Inflammatory macrophage treated with lipopolysaccharide for 1 hour (primary cell): Measurements from ENCODE around the gene PILRB.
"Not testable (repeated sequence)": the region's sequence is repeated elsewhere in the genome, so short reads cannot be mapped to it uniquely, and the experiment has no call there.

Experiments
- DNase-seq, 2 donors: peaks; one replicate each; pipeline ENCODE4 v3.0.0-alpha.2; 2020 to 2022

Gene PILRB

GRCh38 chr7:100358027-100358856 is at the start of gene PILRB:
PILRB (plus strand) TSS chr7:100358117; CDS start chr7:100358303, 186 bp downstream.
- DNase-seq = no peak

- DNase-seq = peak in 1 of 2 donors; percentile 15
Measured at GRCh38 chr7:100318329-100318728, 39.6 kb upstream of the PILRB start.

GRCh38 chr7:100321648-100322047 is 36.3 kb upstream of the PILRB start:
- not testable (repeated sequence) for DNase-seq

DNA sequence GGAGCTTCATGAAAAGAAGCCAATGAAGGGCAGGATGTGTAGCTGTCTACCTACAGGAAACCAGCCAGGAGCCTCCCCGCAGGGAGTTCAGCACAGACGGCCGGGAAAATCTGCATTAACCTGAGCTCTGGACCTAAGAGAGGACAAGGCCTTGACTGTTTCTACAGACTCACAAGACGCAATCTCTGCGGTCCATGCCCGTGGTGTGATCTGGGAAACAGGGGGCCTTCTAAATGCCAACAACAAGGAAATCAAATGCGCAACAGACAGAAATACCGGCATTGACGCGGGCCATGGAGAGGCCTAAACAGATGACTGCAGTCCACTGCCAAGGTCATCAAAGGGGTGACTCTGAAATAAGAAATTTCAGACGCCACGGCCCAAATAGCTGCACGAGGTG is 33.7 kb upstream of the PILRB start:
- DNase-seq = not testable (repeated sequence)

DNA sequence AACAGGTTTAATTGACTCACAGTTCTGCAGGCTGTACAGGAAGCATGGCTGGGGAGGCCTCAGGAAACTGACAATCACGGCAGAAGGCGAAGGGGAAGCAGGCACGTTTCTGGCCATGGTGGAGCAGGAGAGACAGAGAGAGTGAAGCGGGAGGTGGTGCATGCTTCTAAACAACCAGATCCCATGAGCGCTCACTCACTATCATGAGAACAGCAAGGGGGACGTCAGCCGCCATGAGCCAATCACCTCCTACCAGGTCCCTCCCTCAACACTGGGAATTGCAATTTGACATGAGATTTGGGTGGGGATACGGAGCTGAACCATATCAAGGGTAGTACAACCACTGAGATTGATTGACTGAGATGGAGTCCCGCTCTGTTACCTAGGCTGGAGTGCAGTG is 32.2 kb upstream of the PILRB start:
- not testable (repeated sequence) for DNase-seq

DNA sequence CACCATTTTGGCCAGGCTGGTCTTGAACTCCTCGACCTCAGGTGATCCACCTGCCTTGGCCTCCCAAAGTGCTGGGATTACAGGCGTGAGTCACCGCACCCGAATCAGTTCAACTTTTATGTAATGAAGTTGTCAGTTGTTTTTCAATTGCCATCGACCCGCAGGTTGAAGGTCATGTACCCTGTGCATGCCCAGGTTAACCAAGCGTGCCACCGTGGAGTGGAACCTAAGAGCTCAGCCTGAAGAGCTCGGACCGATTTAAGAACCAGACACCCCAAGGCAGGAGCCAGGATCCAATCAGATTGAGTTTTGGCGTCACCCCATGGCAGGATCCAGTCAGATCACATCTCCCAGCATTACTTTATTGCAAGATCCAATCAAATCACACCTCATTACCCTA is 31.0 kb upstream of the PILRB start:
- not testable (repeated sequence) for DNase-seq

- DNase-seq = peak; percentile 89 to 92
Measured at GRCh38 chr7:100335566-100336466, 22.1 kb upstream of the PILRB start.

DNA sequence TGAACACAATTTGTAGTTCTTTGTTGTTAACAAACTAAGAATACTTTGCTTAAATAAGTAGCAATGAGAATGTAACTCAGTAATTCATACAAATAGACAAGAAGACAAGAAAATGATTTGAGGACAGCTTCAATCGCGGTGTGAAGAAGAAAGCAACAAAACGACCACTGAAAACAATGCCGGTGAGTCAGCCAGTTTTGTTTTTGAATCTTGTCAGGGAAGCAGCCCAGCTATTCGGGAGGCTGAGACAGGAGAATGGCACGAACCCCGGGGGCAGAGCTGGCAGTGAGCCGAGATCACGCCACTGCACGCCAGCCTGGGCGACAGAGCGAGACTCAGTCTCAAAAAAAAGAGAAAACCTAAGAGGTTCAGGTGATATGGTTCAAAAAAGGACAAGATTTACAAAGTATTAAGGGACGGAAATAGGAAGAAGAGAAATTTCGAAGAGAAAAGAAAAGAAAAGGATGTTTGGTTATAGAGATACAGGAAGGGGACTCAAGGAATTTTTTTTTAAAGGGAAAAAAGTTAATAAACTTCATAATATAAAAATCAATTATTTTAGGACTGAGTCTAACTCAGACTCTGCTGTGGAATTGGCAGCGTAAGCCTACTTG is 19.7 kb upstream of the PILRB start:
- not testable (repeated sequence) for DNase-seq

DNA sequence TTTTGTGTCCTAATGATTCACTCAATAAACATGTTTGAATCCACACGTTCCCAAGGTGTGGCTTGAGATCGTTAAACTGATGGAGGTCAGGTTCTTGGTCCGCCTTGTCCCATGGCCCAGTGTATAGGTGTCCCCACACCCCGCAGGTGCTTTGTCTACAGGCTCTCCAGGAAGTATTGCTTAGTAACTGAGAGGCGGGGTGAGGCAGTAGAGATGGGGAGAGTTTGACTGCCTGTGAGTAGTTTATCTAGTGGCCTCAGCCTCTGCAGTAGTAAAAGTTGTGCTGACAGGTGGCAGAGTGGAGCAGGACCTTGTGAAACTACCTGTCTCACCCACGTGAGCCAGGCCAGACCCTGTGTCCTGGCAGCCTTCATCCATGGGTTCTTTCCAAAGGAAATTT is 16.6 kb upstream of the PILRB start:
- not testable (repeated sequence) for DNase-seq

DNA sequence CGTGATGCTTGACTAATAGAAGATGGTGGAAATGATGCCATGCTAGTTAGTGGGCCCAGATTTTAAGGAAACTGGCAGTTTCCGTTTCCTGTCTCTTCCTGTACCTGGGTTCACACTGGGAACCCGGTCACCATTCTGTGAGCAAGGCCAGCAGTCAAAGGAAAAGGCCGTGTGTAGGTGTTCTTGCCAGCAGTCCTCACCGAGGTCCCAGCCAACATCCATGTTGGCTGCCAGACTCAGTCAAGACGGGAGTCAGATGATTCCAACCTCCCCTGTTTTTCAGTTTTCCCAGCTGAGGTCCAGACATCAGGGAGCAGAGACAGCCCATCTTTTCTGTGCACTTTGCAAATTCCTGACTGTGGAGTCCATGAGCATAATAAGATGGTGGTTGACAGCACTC is 15.2 kb upstream of the PILRB start:
- DNase-seq = no peak

DNA sequence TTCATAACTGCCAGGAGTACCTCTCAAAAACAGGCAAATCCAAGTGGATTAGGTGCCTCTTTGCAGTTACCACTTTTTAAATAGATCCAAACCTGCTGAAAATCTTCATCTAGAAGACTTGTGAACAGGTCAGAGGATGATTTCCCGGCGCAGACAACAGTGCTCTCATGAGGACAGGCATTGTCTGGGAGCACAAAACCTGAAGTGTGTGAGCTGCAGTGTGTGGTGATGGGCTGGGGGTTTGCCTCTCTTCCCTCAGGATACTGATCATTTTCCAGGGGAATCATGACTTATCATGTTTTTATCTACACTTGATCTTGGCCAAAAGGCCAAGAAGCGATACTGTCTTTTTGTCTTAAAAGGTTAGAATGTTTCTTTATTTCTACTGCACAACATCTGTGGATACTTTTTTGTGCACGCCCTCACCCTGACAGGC is 13.8 kb upstream of the PILRB start:
- not testable (repeated sequence) for DNase-seq

GRCh38 chr7:100344560-100345287 is 13.2 kb upstream of the PILRB start:
- DNase-seq = peak in 1 of 2 donors; percentile 30

GRCh38 chr7:100345288-100345672 is 12.6 kb upstream of the PILRB start:
- peak; percentile 25 to 51 for DNase-seq

GRCh38 chr7:100346921-100347320 is 11.0 kb upstream of the PILRB start:
- DNase-seq = no peak

GRCh38 chr7:100348805-100349204 is 9.1 kb upstream of the PILRB start:
- DNase-seq = no peak

- DNase-seq = no peak
Measured at GRCh38 chr7:100349757-100350156, 8.2 kb upstream of the PILRB start.

GRCh38 chr7:100351657-100352058 is 6.3 kb upstream of the PILRB start:
- DNase-seq = no peak

DNA sequence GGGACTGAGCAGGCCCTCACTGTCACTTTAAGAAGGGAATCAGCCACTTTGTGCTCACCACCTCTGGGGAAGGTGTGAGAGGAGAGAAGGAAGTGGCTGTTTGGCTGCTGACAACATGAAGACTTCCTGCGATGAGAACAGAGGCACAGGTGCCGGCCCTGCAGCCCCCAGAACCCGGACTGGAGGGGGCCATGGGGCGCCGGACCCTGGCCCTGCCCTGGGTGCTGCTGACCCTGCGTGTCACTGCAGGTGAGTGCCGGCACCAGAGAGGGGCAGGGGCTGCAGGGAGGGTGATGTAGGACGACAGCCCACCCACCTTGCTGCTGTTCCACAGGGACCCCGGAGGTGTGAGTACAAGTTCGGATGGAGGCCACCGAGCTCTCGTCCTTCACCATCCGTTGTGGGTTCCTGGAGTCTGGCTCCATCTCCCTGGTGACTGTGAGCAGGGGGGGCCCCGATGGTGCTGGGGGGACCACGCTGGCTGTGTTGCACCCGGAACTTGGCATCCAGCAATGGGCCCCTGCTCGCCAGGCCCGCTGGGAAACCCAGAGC is 5.6 kb upstream of the PILRB start:
- not testable (repeated sequence) for DNase-seq

DNA sequence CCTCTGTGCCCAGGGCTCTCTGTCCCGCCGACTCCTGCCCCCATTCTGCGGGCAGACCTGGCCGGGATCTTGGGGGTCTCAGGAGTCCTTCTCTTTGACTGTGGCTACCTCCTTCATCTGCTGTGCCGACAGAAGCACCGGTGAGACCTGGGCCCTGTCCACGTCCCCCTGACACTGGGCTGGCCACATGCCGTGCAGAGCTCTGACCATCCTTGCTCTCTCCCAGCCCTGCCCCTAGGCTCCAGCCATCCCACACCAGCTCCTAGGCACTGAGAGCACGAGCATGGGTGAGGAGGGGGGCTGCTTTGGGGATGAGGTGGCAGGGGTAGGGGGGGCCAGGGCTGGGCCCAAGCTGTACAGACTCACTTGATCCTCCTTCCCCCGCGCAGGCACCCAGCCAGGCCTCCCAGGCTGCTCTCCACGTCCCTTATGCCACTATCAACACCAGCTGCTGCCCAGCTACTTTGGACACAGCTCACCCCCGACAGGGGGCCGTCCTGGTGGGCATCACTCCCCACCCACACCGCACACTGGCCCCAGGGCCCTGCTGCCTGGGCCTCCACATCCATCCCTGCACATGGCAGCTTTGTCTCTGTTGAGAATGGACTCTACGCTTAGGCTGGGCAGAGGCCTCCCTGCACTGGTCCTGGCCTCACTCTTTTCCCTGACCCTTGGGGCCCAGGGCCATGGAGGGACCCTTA is 4.8 kb upstream of the PILRB start:
- no peak for DNase-seq

GRCh38 chr7:100353685-100354330 is 4.1 kb upstream of the PILRB start:
- DNase-seq = no peak
